ENCODE data around the gene SLC9A5.

- TF ChIP-seq ZFX (IDR thresholded peaks at IDR 0.05) (no peak), EZH2 (IDR thresholded peaks at IDR 0.05) (no peak), CTCF (IDR thresholded peaks at IDR 0.05 in 2 of 3, conservative IDR thresholded peaks at IDR 0.05 in 1 of 3; ENCODE audit: borderline replicate concordance in 1 of 3, insufficient read depth in 1 of 3, low read depth in 2 of 3, low read length in 2 of 3) (no peak), POLR2A (IDR thresholded peaks at IDR 0.05; ENCODE audit: borderline replicate concordance, extremely low read depth, insufficient read depth, insufficient read length) (no peak), POLR2AphosphoS5 (IDR thresholded peaks at IDR 0.05; ENCODE audit: low read depth, low read length) (no peak), MAX (IDR thresholded peaks at IDR 0.05) (no peak), SP1 (IDR thresholded peaks at IDR 0.05; ENCODE audit: low read depth) (no peak), TCF7L2 (IDR thresholded peaks at IDR 0.05; ENCODE audit: borderline replicate concordance, extremely low read depth, insufficient read depth, insufficient read length) (no peak), ELF1 (IDR thresholded peaks at IDR 0.05; ENCODE audit: borderline replicate concordance, low read depth) (no peak), EZH2phosphoT487 (IDR thresholded peaks at IDR 0.05; ENCODE audit: borderline replicate concordance) (no peak), SIN3A (IDR thresholded peaks at IDR 0.05; ENCODE audit: low read depth) (no peak), ZNF274 (IDR thresholded peaks at IDR 0.05; ENCODE audit: low read depth, low read length) (no peak)
- TF ChIP-seq, protein P1, sequence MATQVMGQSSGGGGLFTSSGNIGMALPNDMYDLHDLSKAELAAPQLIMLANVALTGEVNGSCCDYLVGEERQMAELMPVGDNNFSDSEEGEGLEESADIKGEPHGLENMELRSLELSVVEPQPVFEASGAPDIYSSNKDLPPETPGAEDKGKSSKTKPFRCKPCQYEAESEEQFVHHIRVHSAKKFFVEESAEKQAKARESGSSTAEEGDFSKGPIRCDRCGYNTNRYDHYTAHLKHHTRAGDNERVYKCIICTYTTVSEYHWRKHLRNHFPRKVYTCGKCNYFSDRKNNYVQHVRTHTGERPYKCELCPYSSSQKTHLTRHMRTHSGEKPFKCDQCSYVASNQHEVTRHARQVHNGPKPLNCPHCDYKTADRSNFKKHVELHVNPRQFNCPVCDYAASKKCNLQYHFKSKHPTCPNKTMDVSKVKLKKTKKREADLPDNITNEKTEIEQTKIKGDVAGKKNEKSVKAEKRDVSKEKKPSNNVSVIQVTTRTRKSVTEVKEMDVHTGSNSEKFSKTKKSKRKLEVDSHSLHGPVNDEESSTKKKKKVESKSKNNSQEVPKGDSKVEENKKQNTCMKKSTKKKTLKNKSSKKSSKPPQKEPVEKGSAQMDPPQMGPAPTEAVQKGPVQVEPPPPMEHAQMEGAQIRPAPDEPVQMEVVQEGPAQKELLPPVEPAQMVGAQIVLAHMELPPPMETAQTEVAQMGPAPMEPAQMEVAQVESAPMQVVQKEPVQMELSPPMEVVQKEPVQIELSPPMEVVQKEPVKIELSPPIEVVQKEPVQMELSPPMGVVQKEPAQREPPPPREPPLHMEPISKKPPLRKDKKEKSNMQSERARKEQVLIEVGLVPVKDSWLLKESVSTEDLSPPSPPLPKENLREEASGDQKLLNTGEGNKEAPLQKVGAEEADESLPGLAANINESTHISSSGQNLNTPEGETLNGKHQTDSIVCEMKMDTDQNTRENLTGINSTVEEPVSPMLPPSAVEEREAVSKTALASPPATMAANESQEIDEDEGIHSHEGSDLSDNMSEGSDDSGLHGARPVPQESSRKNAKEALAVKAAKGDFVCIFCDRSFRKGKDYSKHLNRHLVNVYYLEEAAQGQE (IDR thresholded peaks at IDR 0.05; ENCODE audit: low read depth): no peak
Observed at GRCh38 chr16:67287960-67288359, 39.2 kb downstream of the SLC9A5 start.

Measured in HCT116 (cell line).